Parathyroid adenoma (tissue), 2 donors: ENCODE measurements around the gene IMPG1.

Experiments used
- H2AFZ ChIP-seq: fragments of 300-600 bp; sonication (generic); one replicate; pipeline ENCODE4 v1.7.0; 2017; ENCODE audit warnings: antibody characterized with exemption, mild to moderate bottlenecking
- H3K27ac ChIP-seq: fragments of 300-600 bp; sonication (generic); one replicate; pipeline ENCODE4 v1.7.0; 2017
- H3K27me3 ChIP-seq: fragments of 300-600 bp; sonication (generic); one replicate; pipeline ENCODE4 v1.7.0; 2017; ENCODE audit warnings: low read length; ENCODE audit not compliant: control insufficient read depth, insufficient read depth
- H3K36me3 ChIP-seq: fragments of 300-600 bp; sonication (generic); one replicate; pipeline ENCODE4 v1.7.0; 2017; ENCODE audit warnings: low read length; ENCODE audit not compliant: control insufficient read depth, insufficient read depth
- H3K4me1 ChIP-seq: fragments of 300-600 bp; sonication (generic); one replicate; pipeline ENCODE4 v1.7.0; 2017; ENCODE audit warnings: control low read depth
- H3K4me2 ChIP-seq: fragments of 300-600 bp; sonication (generic); one replicate; pipeline ENCODE4 v1.7.0; 2017; ENCODE audit warnings: low read length
- H3K4me3 ChIP-seq: fragments of 300-600 bp; sonication (generic); one replicate; pipeline ENCODE4 v1.7.0; 2017; ENCODE audit warnings: low read depth, low read length
- H3K79me2 ChIP-seq: fragments of 300-600 bp; sonication (generic); one replicate; pipeline ENCODE4 v1.7.0; 2017; ENCODE audit warnings: control low read depth
- H3K9ac ChIP-seq: fragments of 300-600 bp; sonication (generic); one replicate; pipeline ENCODE4 v1.7.0; 2017; ENCODE audit warnings: mild to moderate bottlenecking
- H3K9me3 ChIP-seq: fragments of 300-600 bp; sonication (generic); one replicate; pipeline ENCODE4 v1.7.0; 2017; ENCODE audit warnings: low read length; ENCODE audit not compliant: control insufficient read depth
- TF ChIP-seq, protein P1 (sequence below): fragments of 300-600 bp; sonication (generic); IDR thresholded peaks from one replicate; pipeline ENCODE4 v1.7.0; 2017; ENCODE audit warnings: antibody characterized with exemption, mild to moderate bottlenecking
- donor health status: primary hyperparathyroidism.

Gene IMPG1

GRCh38 chr6:75941509-75941908 is 131.0 kb downstream of the IMPG1 start:
- Histone ChIP-seq H3K27me3 (no peaks in the 10 kb centered on the region), H3K27ac (no peak overlapping the region)
- TF ChIP-seq, protein P1, sequence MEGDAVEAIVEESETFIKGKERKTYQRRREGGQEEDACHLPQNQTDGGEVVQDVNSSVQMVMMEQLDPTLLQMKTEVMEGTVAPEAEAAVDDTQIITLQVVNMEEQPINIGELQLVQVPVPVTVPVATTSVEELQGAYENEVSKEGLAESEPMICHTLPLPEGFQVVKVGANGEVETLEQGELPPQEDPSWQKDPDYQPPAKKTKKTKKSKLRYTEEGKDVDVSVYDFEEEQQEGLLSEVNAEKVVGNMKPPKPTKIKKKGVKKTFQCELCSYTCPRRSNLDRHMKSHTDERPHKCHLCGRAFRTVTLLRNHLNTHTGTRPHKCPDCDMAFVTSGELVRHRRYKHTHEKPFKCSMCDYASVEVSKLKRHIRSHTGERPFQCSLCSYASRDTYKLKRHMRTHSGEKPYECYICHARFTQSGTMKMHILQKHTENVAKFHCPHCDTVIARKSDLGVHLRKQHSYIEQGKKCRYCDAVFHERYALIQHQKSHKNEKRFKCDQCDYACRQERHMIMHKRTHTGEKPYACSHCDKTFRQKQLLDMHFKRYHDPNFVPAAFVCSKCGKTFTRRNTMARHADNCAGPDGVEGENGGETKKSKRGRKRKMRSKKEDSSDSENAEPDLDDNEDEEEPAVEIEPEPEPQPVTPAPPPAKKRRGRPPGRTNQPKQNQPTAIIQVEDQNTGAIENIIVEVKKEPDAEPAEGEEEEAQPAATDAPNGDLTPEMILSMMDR, result no peak

DNA sequence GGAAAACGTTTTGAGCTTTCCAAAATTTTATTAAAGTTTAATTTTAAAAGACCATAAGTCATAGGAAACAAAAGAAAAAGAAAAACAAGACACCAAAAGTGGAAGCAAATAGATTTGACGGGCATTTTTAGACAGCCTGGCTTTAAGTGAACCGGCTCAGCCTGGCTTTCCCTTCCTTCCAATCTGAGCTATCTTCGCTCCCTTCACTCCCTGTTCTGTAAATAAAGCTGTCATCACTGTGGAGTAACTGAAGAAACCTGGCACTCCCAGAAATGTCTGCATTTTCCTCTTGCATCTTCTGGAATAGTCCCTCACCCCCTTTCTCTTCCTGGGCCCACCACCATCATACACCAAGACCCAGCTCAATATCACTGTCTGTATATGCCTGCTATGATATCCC is 131.9 kb downstream of the IMPG1 start:
- Histone ChIP-seq H3K9ac (no peak overlapping the region), H3K27ac (no peak overlapping the region), H3K9me3 (no peaks in the 10 kb centered on the region), H3K4me2 (no peak overlapping the region), H3K27me3 (no peaks in the 10 kb centered on the region), H3K79me2 (no peaks in the 10 kb centered on the region), H3K36me3 (no peaks in the 10 kb centered on the region), H2AFZ (no peak overlapping the region), H3K4me1 (no peaks in the 10 kb centered on the region), H3K4me3 (no peak overlapping the region)
- TF ChIP-seq, protein P1, result no peak

More at GRCh38 chr6:75941509-75941908, 131.0 kb downstream of the IMPG1 start:
- no peaks in the 10 kb centered on the region for H3K4me1 ChIP-seq
- H3K79me2 ChIP-seq, result no peaks in the 10 kb centered on the region
- H3K9me3 ChIP-seq, result no peaks in the 10 kb centered on the region
- no peaks in the 10 kb centered on the region for H3K36me3 ChIP-seq
- no peak overlapping the region for H3K4me2 ChIP-seq
- H3K9ac ChIP-seq, result no peak overlapping the region
- no peak overlapping the region for H2AFZ ChIP-seq
- no peak overlapping the region for H3K4me3 ChIP-seq

GRCh38 chr6:75937846-75938245 is 134.6 kb downstream of the IMPG1 start:
- TF ChIP-seq, protein P1, result no peak
- no peak overlapping the region for H2AFZ ChIP-seq
- no peaks in the 10 kb centered on the region for H3K36me3 ChIP-seq
- H3K9ac ChIP-seq, result no peak overlapping the region
- no peaks in the 10 kb centered on the region for H3K9me3 ChIP-seq
- H3K4me1 ChIP-seq, result no peaks in the 10 kb centered on the region
- H3K4me3 ChIP-seq, result no peak overlapping the region
- H3K27ac ChIP-seq, result no peak overlapping the region
- H3K4me2 ChIP-seq, result no peak overlapping the region
- H3K27me3 ChIP-seq, result no peaks in the 10 kb centered on the region
- H3K79me2 ChIP-seq, result no peaks in the 10 kb centered on the region

DNA sequence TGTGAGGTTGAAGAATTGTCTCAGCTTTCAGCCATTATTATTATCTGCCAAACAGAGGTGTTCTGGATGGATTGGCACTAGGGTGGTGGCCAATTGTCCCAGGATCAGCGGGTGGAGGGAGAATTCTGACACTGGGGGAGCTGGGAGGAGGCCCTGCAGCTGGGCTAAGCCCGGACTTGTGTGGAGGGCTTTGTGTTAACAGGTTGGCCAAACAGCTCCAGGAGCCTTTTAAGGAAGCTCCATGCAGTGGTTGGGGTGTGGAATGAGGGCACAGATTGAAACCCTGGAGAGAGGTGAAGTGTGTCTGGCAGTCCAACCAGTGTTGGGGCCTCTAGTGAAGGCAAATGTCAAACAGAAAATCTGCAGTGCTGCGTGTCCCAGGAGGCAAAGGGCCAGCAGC is 135.8 kb downstream of the IMPG1 start:
- Histone ChIP-seq H3K27me3 (no peaks in the 10 kb centered on the region), H3K4me1 (no peaks in the 10 kb centered on the region), H3K4me2 (no peak overlapping the region), H3K9ac (no peak overlapping the region), H3K36me3 (no peaks in the 10 kb centered on the region), H3K79me2 (no peaks in the 10 kb centered on the region), H3K27ac (no peak overlapping the region), H3K4me3 (no peak overlapping the region), H3K9me3 (no peaks in the 10 kb centered on the region), H2AFZ (no peak overlapping the region)
- TF ChIP-seq, protein P1, result no peak

DNA sequence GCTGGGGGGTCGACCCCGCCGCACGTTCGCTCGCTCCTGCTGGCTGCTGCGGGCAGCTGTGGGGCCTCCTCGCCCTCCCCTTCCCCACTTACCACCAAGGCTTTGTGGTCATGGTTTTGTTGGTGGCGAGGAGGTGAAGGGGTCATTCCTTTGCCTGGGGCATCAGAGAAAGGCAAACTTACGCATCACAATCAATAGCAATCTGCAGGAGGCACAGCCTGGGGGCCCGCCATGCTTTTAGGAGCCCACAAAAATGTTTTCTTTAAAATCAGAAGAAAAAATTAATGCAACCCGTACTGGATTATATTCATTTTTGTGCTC is 137.0 kb downstream of the IMPG1 start:
- H3K36me3 ChIP-seq, result no peaks in the 10 kb centered on the region
- peak overlapping the region; percentile 83 for H2AFZ ChIP-seq
- H3K27me3 ChIP-seq, result no peaks in the 10 kb centered on the region
- H3K4me1 ChIP-seq, result no peaks in the 10 kb centered on the region
- no peak overlapping the region for H3K9ac ChIP-seq
- H3K9me3 ChIP-seq, result no peaks in the 10 kb centered on the region
- H3K4me2 ChIP-seq, result peak overlapping the region; percentile 92
- no peak overlapping the region for H3K4me3 ChIP-seq
- TF ChIP-seq, protein P1, result no peak
- H3K79me2 ChIP-seq, result no peaks in the 10 kb centered on the region
- no peak overlapping the region for H3K27ac ChIP-seq
